Ovary (tissue), 3 donors: Measurements from ENCODE around the gene FAM161A.

Experiments
- CTCF ChIP-seq, 3 donors: fragments of 450-650 bp in 2 of 3; fragments of 200-600 bp in 1 of 3; IDR thresholded peaks; one replicate each; pipeline versions ENCODE4 v1.5.1 to v1.8.0; 2016 to 2022; ENCODE audit warnings: antibody characterized with exemption in 3 of 3, mild to moderate bottlenecking in 1 of 3
- EP300 ChIP-seq: sonication (generic); formaldehyde crosslinking; IDR thresholded peaks from one replicate; pipeline ENCODE4 v1.6.1; 2017; ENCODE audit warnings: antibody characterized with exemption
- POLR2A ChIP-seq: fragments of 450-650 bp; IDR thresholded peaks from one replicate; pipeline ENCODE4 v1.6.1; 2017; ENCODE audit warnings: antibody characterized with exemption, mild to moderate bottlenecking, moderate library complexity
- donor health status: DM: no; HTN: no; CAD: no.

DNA sequence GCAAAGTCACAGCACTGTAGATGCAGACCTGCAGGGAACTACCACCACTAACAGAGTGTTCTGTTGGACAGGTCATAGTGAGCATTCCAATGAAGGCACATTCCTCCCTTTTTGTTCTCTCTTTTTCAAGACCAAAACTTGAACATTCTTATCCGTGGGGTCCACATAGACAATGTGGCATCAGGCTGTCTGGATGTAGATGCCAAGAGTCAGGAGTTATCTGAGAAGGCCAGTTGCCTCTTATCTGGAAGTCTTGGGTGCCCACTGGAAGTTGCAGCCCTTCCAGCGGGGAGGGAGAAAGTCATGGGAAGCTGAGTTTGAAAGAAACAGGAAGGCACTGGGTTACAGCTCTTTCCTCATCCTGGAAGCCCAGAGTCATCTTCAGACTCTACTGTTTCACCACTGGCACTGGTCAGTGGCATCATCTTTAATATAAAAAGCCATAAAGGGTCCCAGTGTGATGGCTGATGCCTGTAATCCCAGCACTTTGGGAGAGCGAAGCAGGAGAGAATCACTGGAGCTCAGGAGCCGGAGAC lies 61.4 kb downstream of the FAM161A start:
- TF ChIP-seq POLR2A (no peak), CTCF (IDR thresholded peaks at IDR 0.05) (no peak), EP300 (no peak)
